Measurements from ENCODE around the gene RNF40. TPM values are rescaled to one million over a fixed set of nuclear protein-coding genes. Genes with fewer than 3 reads are reported as not detected.

RNF40 gene
- total RNA-seq, 1 donor from 2014 or later, result 157 TPM

DNA sequence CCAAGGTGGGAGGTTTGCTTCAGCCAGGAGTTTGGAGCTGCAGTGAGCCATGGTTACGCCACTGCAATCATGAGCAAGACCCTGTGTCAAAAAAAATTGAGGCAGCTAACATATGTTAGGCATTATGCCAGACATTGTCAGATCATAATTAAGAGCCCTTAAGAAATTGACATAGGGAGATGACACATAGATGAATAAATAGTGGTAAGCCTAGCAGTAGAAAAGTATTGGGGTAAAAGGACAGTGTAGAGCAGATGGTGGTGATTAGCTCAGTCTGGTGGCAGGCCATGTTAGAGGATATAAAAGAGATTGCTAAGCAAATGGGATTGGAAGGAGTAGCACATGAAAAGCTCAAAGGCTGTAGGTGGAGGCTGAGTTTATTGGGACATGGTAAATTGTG is 40.5 kb upstream of the RNF40 start:
- Mint-ChIP-seq H3K27ac (ENCODE audit: unreplicated experiment) (no peak overlapping the region), H3K27me3 (ENCODE audit: low read depth) (no peaks in the 10 kb centered on the region), H3K4me1 (no peaks in the 10 kb centered on the region), H3K4me3 (no peak overlapping the region), H3K36me3 (ENCODE audit: low read depth) (peaks cover 32% of the 10 kb centered on the region), H3K9me3 (no peaks in the 10 kb centered on the region)
- TF ChIP-seq, protein P1, sequence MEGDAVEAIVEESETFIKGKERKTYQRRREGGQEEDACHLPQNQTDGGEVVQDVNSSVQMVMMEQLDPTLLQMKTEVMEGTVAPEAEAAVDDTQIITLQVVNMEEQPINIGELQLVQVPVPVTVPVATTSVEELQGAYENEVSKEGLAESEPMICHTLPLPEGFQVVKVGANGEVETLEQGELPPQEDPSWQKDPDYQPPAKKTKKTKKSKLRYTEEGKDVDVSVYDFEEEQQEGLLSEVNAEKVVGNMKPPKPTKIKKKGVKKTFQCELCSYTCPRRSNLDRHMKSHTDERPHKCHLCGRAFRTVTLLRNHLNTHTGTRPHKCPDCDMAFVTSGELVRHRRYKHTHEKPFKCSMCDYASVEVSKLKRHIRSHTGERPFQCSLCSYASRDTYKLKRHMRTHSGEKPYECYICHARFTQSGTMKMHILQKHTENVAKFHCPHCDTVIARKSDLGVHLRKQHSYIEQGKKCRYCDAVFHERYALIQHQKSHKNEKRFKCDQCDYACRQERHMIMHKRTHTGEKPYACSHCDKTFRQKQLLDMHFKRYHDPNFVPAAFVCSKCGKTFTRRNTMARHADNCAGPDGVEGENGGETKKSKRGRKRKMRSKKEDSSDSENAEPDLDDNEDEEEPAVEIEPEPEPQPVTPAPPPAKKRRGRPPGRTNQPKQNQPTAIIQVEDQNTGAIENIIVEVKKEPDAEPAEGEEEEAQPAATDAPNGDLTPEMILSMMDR (conservative IDR thresholded peaks at IDR 0.05), result no peak
- DNase-seq (ENCODE audit: low read depth, low spot score), result no peak

DNA sequence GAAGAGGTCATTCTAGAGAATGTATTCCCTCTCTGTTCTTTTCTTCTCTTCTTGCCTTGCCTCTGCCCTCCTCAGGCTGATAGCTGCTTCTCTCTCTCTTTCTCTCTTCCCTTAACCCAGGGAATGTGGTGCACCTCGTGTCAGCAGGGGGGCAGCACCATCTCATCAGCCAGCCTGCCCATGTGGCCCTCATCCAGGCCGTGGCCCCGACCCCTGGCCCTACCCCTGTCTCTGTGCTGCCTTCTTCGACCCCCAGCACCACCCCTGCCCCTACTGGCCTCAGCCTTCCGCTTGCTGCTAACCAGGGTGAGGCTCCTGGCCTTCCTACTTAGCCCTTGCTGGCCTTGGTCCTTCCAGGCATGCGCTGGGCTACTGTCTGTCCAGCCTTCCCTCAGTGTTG is 39.7 kb upstream of the RNF40 start:
- Mint-ChIP-seq H3K27me3 (ENCODE audit: low read depth) (no peaks in the 10 kb centered on the region), H3K27ac (ENCODE audit: unreplicated experiment) (no peak overlapping the region), H3K9me3 (no peaks in the 10 kb centered on the region), H3K4me1 (no peaks in the 10 kb centered on the region), H3K4me3 (no peak overlapping the region), H3K36me3 (ENCODE audit: low read depth) (peaks cover 27% of the 10 kb centered on the region)
- TF ChIP-seq, protein P1 (conservative IDR thresholded peaks at IDR 0.05), result no peak
- no peak for DNase-seq (ENCODE audit: low read depth, low spot score)

DNA sequence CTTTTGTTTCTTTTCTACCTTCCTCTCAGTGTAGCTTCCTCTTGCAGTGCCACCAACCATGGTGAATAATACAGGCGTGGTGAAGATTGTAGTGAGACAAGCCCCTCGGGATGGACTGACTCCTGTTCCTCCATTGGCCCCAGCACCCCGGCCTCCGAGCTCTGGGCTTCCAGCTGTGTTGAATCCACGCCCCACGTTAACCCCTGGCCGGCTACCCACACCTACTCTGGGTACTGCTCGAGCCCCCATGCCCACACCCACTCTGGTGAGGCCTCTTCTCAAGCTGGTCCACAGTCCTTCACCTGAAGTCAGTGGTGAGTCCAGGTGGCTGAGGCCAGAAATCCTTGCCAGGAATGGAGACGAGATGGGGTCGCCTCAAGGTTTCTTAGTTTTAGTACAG is 39.2 kb upstream of the RNF40 start:
- DNase-seq (ENCODE audit: low read depth, low spot score), result no peak
- no peak overlapping the region for H3K4me3 Mint-ChIP-seq
- H3K27me3 Mint-ChIP-seq (ENCODE audit: low read depth), result no peaks in the 10 kb centered on the region
- no peaks in the 10 kb centered on the region for H3K9me3 Mint-ChIP-seq
- no peaks in the 10 kb centered on the region for H3K4me1 Mint-ChIP-seq
- TF ChIP-seq, protein P1 (conservative IDR thresholded peaks at IDR 0.05), result no peak
- H3K36me3 Mint-ChIP-seq (ENCODE audit: low read depth), result peaks cover 27% of the 10 kb centered on the region
- H3K27ac Mint-ChIP-seq (ENCODE audit: unreplicated experiment), result no peak overlapping the region

GRCh38 chr16:30723725-30724355 is 38.3 kb upstream of the RNF40 start:
- Mint-ChIP-seq H3K27me3 (ENCODE audit: low read depth) (no peaks in the 10 kb centered on the region), H3K4me1 (no peaks in the 10 kb centered on the region), H3K36me3 (ENCODE audit: low read depth) (peaks cover 27% of the 10 kb centered on the region), H3K27ac (ENCODE audit: unreplicated experiment) (no peak overlapping the region), H3K4me3 (no peak overlapping the region), H3K9me3 (no peaks in the 10 kb centered on the region)
- DNase-seq (ENCODE audit: low read depth, low spot score), result no peak
- TF ChIP-seq, protein P1 (conservative IDR thresholded peaks at IDR 0.05), result no peak

- no peaks in the 10 kb centered on the region for H3K9me3 Mint-ChIP-seq
- peaks cover 32% of the 10 kb centered on the region for H3K36me3 Mint-ChIP-seq (ENCODE audit: low read depth)
- no peaks in the 10 kb centered on the region for H3K27me3 Mint-ChIP-seq (ENCODE audit: low read depth)
- no peak overlapping the region for H3K4me3 Mint-ChIP-seq
- DNase-seq (ENCODE audit: low read depth, low spot score), result no peak
- no peak overlapping the region for H3K27ac Mint-ChIP-seq (ENCODE audit: unreplicated experiment)
- TF ChIP-seq, protein P1 (conservative IDR thresholded peaks at IDR 0.05), result no peak
- no peaks in the 10 kb centered on the region for H3K4me1 Mint-ChIP-seq
These were observed 37.3 kb upstream of the RNF40 start for GRCh38 chr16:30724641-30725417.
